IMR-90 (cell line): ENCODE data around the gene TRIM46. TPM values are rescaled to one million over a fixed set of nuclear protein-coding genes. Genes with fewer than 3 reads are reported as not detected.

Source experiments
- ATAC-seq: fragments of 200-7000 bp; cut with Tn5 transposase; 2 replicates; pipeline ENCODE4 v1.9.1; 2020; ENCODE audit warnings: low read depth, mild to moderate bottlenecking, moderate library complexity
- BruUV-seq: library from RNA; stranded (reverse); fragments of 400-500 nt; replicated peaks from 2 replicates; lab custom pipeline; 2021; lab: Mats Ljungman, UMichigan
- CTCF ChIA-PET: fragments of 300-600 bp; formaldehyde crosslinking; extraction: SDS; loops from one replicate; lab custom pipeline; 2021; ENCODE audit warnings: antibody characterized with exemption; lab: Yijun Ruan, JAX
- POLR2A ChIA-PET: fragments of 300-600 bp; sonication (Branson Sonifier 250); formaldehyde crosslinking; loops from one replicate; lab custom pipeline; 2022; ENCODE audit warnings: antibody characterized with exemption; ENCODE audit not compliant: unreplicated experiment; lab: Charles Lee
- DNase-seq: peaks from one replicate; pipeline ENCODE4 v3.0.0; 2013
- H2AFZ ChIP-seq: replicated peaks from 2 replicates; pipeline ENCODE3; 2013; ENCODE audit warnings: low read length, mild to moderate bottlenecking; ENCODE audit not compliant: poor library complexity
- H2AK5ac ChIP-seq: 2 replicates; pipeline ENCODE4 v1.6.1; 2013; ENCODE audit warnings: low read depth, low read length, inconsistent platforms
- H2AK9ac ChIP-seq: replicated peaks from 2 replicates; pipeline ENCODE3; 2013; ENCODE audit warnings: mild to moderate bottlenecking, low read depth, low read length, moderate library complexity; ENCODE audit not compliant: poor library complexity
- H2BK120ac ChIP-seq: 2 replicates; pipeline ENCODE4 v1.6.1; 2013; ENCODE audit warnings: low read depth, low read length, inconsistent platforms
- H2BK15ac ChIP-seq: 3 replicates; pipeline ENCODE4 v1.6.1; 2013; ENCODE audit warnings: low read depth, low read length, inconsistent platforms
- H2BK20ac ChIP-seq: 2 replicates; pipeline ENCODE4 v1.6.1; 2013; ENCODE audit warnings: low read depth, mild to moderate bottlenecking, inconsistent platforms, low read length, moderate library complexity
- H2BK5ac ChIP-seq: 2 replicates; pipeline ENCODE4 v1.6.1; 2013; ENCODE audit warnings: mild to moderate bottlenecking, low read depth, low read length, inconsistent platforms; ENCODE audit not compliant: poor library complexity, severe bottlenecking
- H3K14ac ChIP-seq: replicated peaks from 2 replicates; pipeline ENCODE4 v1.6.1; 2013; ENCODE audit warnings: low read depth, low read length, inconsistent platforms
- H3K18ac ChIP-seq: 2 replicates; pipeline ENCODE4 v1.6.1; 2013; ENCODE audit warnings: low read depth, low read length, control low read depth
- H3K23ac ChIP-seq: 2 replicates; pipeline ENCODE4 v1.6.1; 2013; ENCODE audit warnings: low read depth, low read length, inconsistent platforms
- H3K27ac ChIP-seq: 2 replicates; pipeline ENCODE4 v1.5.1; 2013; ENCODE audit warnings: mild to moderate bottlenecking, control low read depth, low read length; ENCODE audit not compliant: insufficient read depth
- H3K27me3 ChIP-seq: 2 replicates; pipeline ENCODE4 v1.6.1; 2013; ENCODE audit warnings: low read length; ENCODE audit not compliant: control insufficient read depth, insufficient read depth
- H3K36me3 ChIP-seq: 2 replicates; pipeline ENCODE4 v1.6.1; 2013; ENCODE audit warnings: low read length, mixed read lengths; ENCODE audit not compliant: control insufficient read depth, insufficient read depth
- H3K4ac ChIP-seq: 2 replicates; pipeline ENCODE4 v1.6.1; 2013; ENCODE audit warnings: low read depth, low read length, inconsistent platforms
- H3K4me1 ChIP-seq: 2 replicates; pipeline ENCODE4 v1.6.1; 2013; ENCODE audit warnings: low read length, mixed read lengths; ENCODE audit not compliant: control insufficient read depth, insufficient read depth
- H3K4me2 ChIP-seq: 2 replicates; pipeline ENCODE4 v1.6.1; 2013; ENCODE audit warnings: low read depth, mild to moderate bottlenecking, control low read depth, low read length, moderate library complexity
- H3K4me3 ChIP-seq: 2 replicates; pipeline ENCODE4 v1.5.1; 2013; ENCODE audit warnings: low read depth, mild to moderate bottlenecking, control low read depth, low read length, moderate library complexity; ENCODE audit not compliant: insufficient read depth
- H3K56ac ChIP-seq: 2 replicates; pipeline ENCODE4 v1.6.1; 2013; ENCODE audit warnings: low read length, inconsistent platforms; ENCODE audit not compliant: insufficient read depth; ENCODE audit errors: extremely low read depth
- H3K79me1 ChIP-seq, 2 experiments: 2 replicates each; pipeline ENCODE4 v1.6.1; 2013; ENCODE audit warnings: low read length in 2 of 2, inconsistent platforms in 1 of 2, low read depth in 1 of 2
- H3K9ac ChIP-seq: 2 replicates; pipeline ENCODE4 v1.6.1; 2013; ENCODE audit warnings: low read depth, low read length, control low read depth
- H3K9me1 ChIP-seq: 2 replicates; pipeline ENCODE4 v1.6.1; 2013; ENCODE audit warnings: low read length, inconsistent platforms; ENCODE audit not compliant: insufficient read depth
- H3K9me3 ChIP-seq: 2 replicates; pipeline ENCODE4 v1.6.1; 2013; ENCODE audit warnings: low read length; ENCODE audit not compliant: control insufficient read depth, insufficient read depth
- H4K20me1 ChIP-seq: 2 replicates; pipeline ENCODE4 v1.6.1; 2013; ENCODE audit warnings: low read length, inconsistent platforms; ENCODE audit not compliant: insufficient read depth
- H4K5ac ChIP-seq: 2 replicates; pipeline ENCODE4 v1.6.1; 2013; ENCODE audit warnings: mild to moderate bottlenecking, low read depth, low read length, control low read depth
- H4K8ac ChIP-seq, 2 experiments: 2 replicates each; pipeline ENCODE4 v1.6.1; 2013; ENCODE audit warnings: low read depth in 2 of 2, low read length in 2 of 2, control low read depth in 1 of 2, inconsistent platforms in 1 of 2
- H4K91ac ChIP-seq: 2 replicates; pipeline ENCODE4 v1.6.1; 2013; ENCODE audit warnings: low read depth, low read length, inconsistent platforms; ENCODE audit not compliant: insufficient read depth
- CEBPB ChIP-seq: IDR thresholded peaks from 2 replicates; pipeline ENCODE4 v1.6.1; 2012; ENCODE audit warnings: low read depth, low read length, improper control_type of control experiment
- CHD1 ChIP-seq: IDR thresholded peaks from 2 replicates; pipeline ENCODE4 v1.6.1; 2012; ENCODE audit warnings: low read depth, low read length, improper control_type of control experiment
- CTCF ChIP-seq: conservative IDR thresholded peaks from 2 replicates; pipeline ENCODE4 v1.5.1; 2012; ENCODE audit warnings: mild to moderate bottlenecking, low read depth, low read length, improper control_type of control experiment
- FOS ChIP-seq: fragments of 150-350 bp; IDR thresholded peaks from 2 replicates; pipeline ENCODE4 v1.6.1; 2016; ENCODE audit warnings: low read depth, low read length
- MAFK ChIP-seq: IDR thresholded peaks from 2 replicates; pipeline ENCODE4 v1.6.1; 2012; ENCODE audit warnings: low read depth, low read length, improper control_type of control experiment
- MAZ ChIP-seq: IDR thresholded peaks from 2 replicates; pipeline ENCODE4 v1.6.1; 2012; ENCODE audit warnings: low read depth, mild to moderate bottlenecking, low read length, improper control_type of control experiment, moderate library complexity, borderline replicate concordance
- MXI1 ChIP-seq: IDR thresholded peaks from 2 replicates; pipeline ENCODE4 v1.6.1; 2012; ENCODE audit warnings: low read depth, mild to moderate bottlenecking, low read length, moderate library complexity, borderline replicate concordance
- NFE2L2 ChIP-seq: fragments of 150-350 bp; IDR thresholded peaks from 2 replicates; pipeline ENCODE4 v1.6.1; 2016; ENCODE audit warnings: low read depth, mild to moderate bottlenecking, low read length
- POLR2A ChIP-seq: IDR thresholded peaks from 2 replicates; pipeline ENCODE4 v1.6.1; 2012; ENCODE audit warnings: mild to moderate bottlenecking, low read depth, low read length
- RAD21 ChIP-seq: IDR thresholded peaks from 2 replicates; pipeline ENCODE4 v1.6.1; 2012; ENCODE audit warnings: low read length, improper control_type of control experiment
- RCOR1 ChIP-seq: IDR thresholded peaks from 2 replicates; pipeline ENCODE4 v1.6.1; 2012; ENCODE audit warnings: mild to moderate bottlenecking, low read length, improper control_type of control experiment; ENCODE audit not compliant: insufficient replicate concordance
- RFX5 ChIP-seq: IDR thresholded peaks from 2 replicates; pipeline ENCODE4 v1.8.0; 2012; ENCODE audit warnings: low read depth, mild to moderate bottlenecking, low read length, moderate library complexity
- SMC3 ChIP-seq: fragments of 150-350 bp; IDR thresholded peaks from 2 replicates; pipeline ENCODE4 v1.6.1; 2016; ENCODE audit warnings: low read depth, mild to moderate bottlenecking, antibody characterized with exemption, low read length, moderate library complexity
- USF2 ChIP-seq: fragments of 150-350 bp; IDR thresholded peaks from 2 replicates; pipeline ENCODE4 v1.6.1; 2017; ENCODE audit warnings: mild to moderate bottlenecking, antibody characterized with exemption, low read length, low read depth
- WGBS, 2 experiments: methylation state at CpG; one replicate each; pipeline versions ENCODE4 v1.1.5 to v1.1.7; 2013; ENCODE audit warnings: missing lambda C conversion rate in 2 of 2; ENCODE audit not compliant: insufficient read length in 1 of 2; ENCODE audit errors: extremely low coverage in 2 of 2; 5-methylcytosine and 5-hydroxymethylcytosine counted together
- dilution Hi-C: fragments of 300-500 bp; cut with HindIII; formaldehyde crosslinking; loops from one replicate; pipeline ENCODE4 v1.14.3; 2018; ENCODE audit warnings: low sequenced_read_pairs; ENCODE audit not compliant: unreplicated experiment
- in situ Hi-C: fragments of 300-500 bp; cut with MboI; formaldehyde crosslinking; loops from 3 replicates; pipeline ENCODE4 v1.14.3; 2019; ENCODE audit warnings: low sequenced_read_pairs, inconsistent platforms, mixed read lengths
- intact Hi-C: fragments of 100-400 bp; cut with micrococcal nuclease; formaldehyde crosslinking; loops from 2 replicates; pipeline ENCODE4 v1.10.0; 2022
- polyA plus RNA-seq, 3 experiments: library from polyadenylated mRNA; depleted of rRNA; stranded (reverse); fragments of >200 nt; gene quantifications; 2 replicates each; pipeline ENCODE4 v1.2.3, GENCODE V29; 2012; ENCODE audit warnings: low replicate concordance in 1 of 3
- total RNA-seq: library from RNA; depleted of rRNA; stranded (reverse); fragments of >200 nt; gene quantifications from 2 replicates; pipeline ENCODE4 v1.2.3, GENCODE V29; 2012

TRIM46 gene
- total and polyA plus RNA-seq, 2 of the 4 experiments (the other 2 are of a cell fraction), result 2.3 to 6.2 TPM

GRCh38 chr1:155184835-155185782 lies 11.5 kb downstream of the TRIM46 start (continued):
- no peak for TF ChIP-seq SMC3

GRCh38 chr1:155185783-155186066 lies 12.1 kb downstream of the TRIM46 start:
- POLR2A ChIA-PET, result no interaction called here
- CTCF ChIA-PET, result no interaction called here
- TF ChIP-seq MXI1, result no peak
- TF ChIP-seq RAD21, result no peak
- no peak for TF ChIP-seq USF2
- no peak for TF ChIP-seq MAZ
- no peak for TF ChIP-seq POLR2A
- TF ChIP-seq MAFK, result no peak
- no peak for TF ChIP-seq CEBPB
- no peak for TF ChIP-seq FOS
- TF ChIP-seq RCOR1, result no peak
- no peak for TF ChIP-seq CTCF
- TF ChIP-seq NFE2L2, result no peak
- no peak for TF ChIP-seq RFX5
- TF ChIP-seq CHD1, result no peak

More at GRCh38 chr1:155185783-155186066, 12.1 kb downstream of the TRIM46 start:
- H3K4me1 ChIP-seq, result no peaks in the 10 kb centered on the region
- H2AK5ac ChIP-seq, result no peak overlapping the region
- no peaks in the 10 kb centered on the region for H4K20me1 ChIP-seq
- no peak overlapping the region for H2AFZ ChIP-seq
- no peak overlapping the region for H3K18ac ChIP-seq
- no peak overlapping the region for H3K4ac ChIP-seq
- H3K9me1 ChIP-seq, result no peaks in the 10 kb centered on the region
- no peak overlapping the region for H3K9ac ChIP-seq
- H3K9me3 ChIP-seq, result no peaks in the 10 kb centered on the region
- dilution Hi-C loops (no loop called here), in situ Hi-C loops (no loop called here), intact Hi-C loops (no loop called here)
- H3K56ac ChIP-seq, result no peak overlapping the region
- H4K5ac ChIP-seq, result no peak overlapping the region
- H3K4me3 ChIP-seq, result no peak overlapping the region
- no peak overlapping the region for H3K23ac ChIP-seq
- no peak overlapping the region for H2BK5ac ChIP-seq
- H2AK9ac ChIP-seq, result no peak overlapping the region
- H3K27ac ChIP-seq, result no peak overlapping the region
- WGBS, 2 experiments, result no CpG with 5 or more reads among the region's 6 CpGs
- H2BK120ac ChIP-seq, result no peak overlapping the region
- H4K8ac ChIP-seq, result no peak overlapping the region
- BruUV-seq, result no TSS peak
- no peak overlapping the region for H2BK15ac ChIP-seq
- no peaks in the 10 kb centered on the region for H3K79me1 ChIP-seq
- no peak overlapping the region for H2BK20ac ChIP-seq
- H3K36me3 ChIP-seq, result peaks cover 13% of the 10 kb centered on the region
- H3K27me3 ChIP-seq, result no peaks in the 10 kb centered on the region
- ATAC-seq, result no peak; the same call in 1 of the 2 replicates
- no peak for DNase-seq
- H3K4me2 ChIP-seq, result no peak overlapping the region
- no peak overlapping the region for H4K91ac ChIP-seq
- no peak overlapping the region for H3K14ac ChIP-seq
